NCI-H748 treated with DMSO at 0.1 percent for 48 hours (cell line): Measurements from ENCODE around the gene CREB5.
A peak's percentile ranks its signal among the peaks of the same experiment; 100 is the strongest.
"Not testable (repeated sequence)": the region's sequence is repeated elsewhere in the genome, so short reads cannot be mapped to it uniquely, and the experiment has no call there.

Experiments
- DNase-seq: peaks from one replicate; lab custom pipeline; 2025; lab: John Stamatoyannopoulos, UW

The CREB5 gene

GRCh38 chr7:28812616-28813015 is 400.3 kb downstream of the CREB5 start:
- no peak for DNase-seq

GRCh38 chr7:28813243-28813962 is 401.1 kb downstream of the CREB5 start:
- DNase-seq, result no peak

- no peak for DNase-seq
These were observed 403.1 kb downstream of the CREB5 start for GRCh38 chr7:28815369-28815927.

GRCh38 chr7:28815928-28816373 is 403.6 kb downstream of the CREB5 start:
- no peak for DNase-seq

GRCh38 chr7:28818996-28819395 is 406.7 kb downstream of the CREB5 start:
- DNase-seq, result no peak

GRCh38 chr7:28823582-28823981 is 411.3 kb downstream of the CREB5 start:
- DNase-seq, result no peak

GRCh38 chr7:28825817-28826448 is 413.6 kb downstream of the CREB5 start:
- DNase-seq, result not testable (repeated sequence)

- DNase-seq, result no peak
These were observed 418.5 kb downstream of the CREB5 start for GRCh38 chr7:28830846-28831245.

- DNase-seq, result no peak
These were observed 420.4 kb downstream of the CREB5 start for GRCh38 chr7:28832669-28833068.

- DNase-seq, result no peak
These were observed 423.5 kb downstream of the CREB5 start for GRCh38 chr7:28835800-28836199.

GRCh38 chr7:28836716-28837115 is 424.4 kb downstream of the CREB5 start:
- DNase-seq, result no peak

GRCh38 chr7:28837216-28837615 is 424.9 kb downstream of the CREB5 start:
- no peak for DNase-seq

- peak; percentile 92 for DNase-seq
These were observed 428.3 kb downstream of the CREB5 start for GRCh38 chr7:28840592-28840995.

GRCh38 chr7:28841766-28842165 is 429.4 kb downstream of the CREB5 start:
- DNase-seq, result no peak

- DNase-seq, result no peak
These were observed 430.5 kb downstream of the CREB5 start for GRCh38 chr7:28842769-28843295.

GRCh38 chr7:28845106-28845505 is 432.8 kb downstream of the CREB5 start:
- DNase-seq, result no peak

- DNase-seq, result no peak
These were observed 434.9 kb downstream of the CREB5 start for GRCh38 chr7:28847176-28847575.

- DNase-seq, result no peak
These were observed 435.4 kb downstream of the CREB5 start for GRCh38 chr7:28847681-28848080.

GRCh38 chr7:28848906-28849305 is 436.6 kb downstream of the CREB5 start:
- no peak for DNase-seq

- no peak for DNase-seq
These were observed 438.4 kb downstream of the CREB5 start for GRCh38 chr7:28850699-28851098.

- no peak for DNase-seq
These were observed 440.8 kb downstream of the CREB5 start for GRCh38 chr7:28853150-28853549.

GRCh38 chr7:28853834-28854749 is 441.8 kb downstream of the CREB5 start:
- DNase-seq, result peak; percentile 80
